Renal cortical epithelial cell (primary cell): ENCODE measurements around the gene ZIC4. TPM values are rescaled to one million over a fixed set of nuclear protein-coding genes. Genes with fewer than 3 reads are reported as not detected.

Experiments
- DNase-seq: peaks from one replicate; pipeline ENCODE4 v3.0.0-alpha.2; 2011; ENCODE audit warnings: low read depth
- total RNA-seq: library from RNA; depleted of rRNA; stranded (reverse); fragments of >200 nt; gene quantifications from 2 replicates; pipeline ENCODE4 v1.2.3, GENCODE V29; 2014

Gene ZIC4
- total RNA-seq, 1 donor from 2014 or later = not detected

GRCh38 chr3:147404800-147405230 is 1.5 kb downstream of the ZIC4 start:
- DNase-seq = no peak

DNA sequence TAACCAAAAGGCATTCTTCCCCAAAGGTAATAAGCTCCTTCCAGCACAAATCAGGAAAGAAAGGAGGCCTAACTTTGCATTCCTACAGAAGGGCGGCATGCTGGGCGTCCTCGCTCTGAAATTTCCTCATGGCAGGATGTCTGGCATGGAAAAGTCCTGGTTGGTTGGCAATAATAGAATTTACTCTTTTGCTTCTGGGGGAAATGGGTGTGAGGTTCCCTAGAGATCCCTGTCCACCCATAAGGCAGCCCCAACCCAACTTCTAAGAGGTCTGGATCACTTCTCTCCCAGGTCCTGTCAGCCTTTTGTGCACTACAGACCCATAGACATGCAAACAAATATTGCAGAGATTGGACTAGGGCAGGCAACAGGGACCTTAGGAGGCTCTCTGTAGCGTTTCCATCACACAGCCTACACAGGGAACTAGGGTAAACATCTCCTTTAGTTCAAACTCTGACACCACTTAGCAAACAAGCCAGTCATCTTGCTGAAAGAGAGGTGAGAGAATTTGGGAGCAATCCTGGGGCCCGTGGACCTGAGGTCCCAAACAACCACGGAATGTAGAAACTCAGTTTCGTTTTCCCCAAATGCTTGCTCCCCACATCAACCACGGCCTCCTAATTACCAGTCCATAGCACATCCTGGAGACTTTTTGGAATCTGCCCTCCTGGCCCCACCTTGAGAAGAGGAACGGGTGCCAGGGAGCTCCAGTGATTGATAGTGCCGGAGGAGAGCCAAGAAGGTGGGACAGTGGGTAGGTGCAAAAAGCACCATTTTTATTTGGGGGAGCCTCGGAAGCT is 2.1 kb downstream of the ZIC4 start:
- no peak for DNase-seq

- DNase-seq = no peak
These were observed 2.8 kb downstream of the ZIC4 start for GRCh38 chr3:147403511-147403910.

- DNase-seq = no peak
These were observed 4.2 kb downstream of the ZIC4 start for GRCh38 chr3:147402159-147402558.

- DNase-seq = no peak
These were observed 4.9 kb downstream of the ZIC4 start for GRCh38 chr3:147401421-147401820.

GRCh38 chr3:147400999-147401398 is 5.3 kb downstream of the ZIC4 start:
- DNase-seq = no peak

- no peak for DNase-seq
These were observed 6.2 kb downstream of the ZIC4 start for GRCh38 chr3:147400111-147400510.

- DNase-seq = no peak
These were observed 7.4 kb downstream of the ZIC4 start for GRCh38 chr3:147398813-147399534.

GRCh38 chr3:147397875-147398812 is 8.2 kb downstream of the ZIC4 start:
- DNase-seq = no peak

DNA sequence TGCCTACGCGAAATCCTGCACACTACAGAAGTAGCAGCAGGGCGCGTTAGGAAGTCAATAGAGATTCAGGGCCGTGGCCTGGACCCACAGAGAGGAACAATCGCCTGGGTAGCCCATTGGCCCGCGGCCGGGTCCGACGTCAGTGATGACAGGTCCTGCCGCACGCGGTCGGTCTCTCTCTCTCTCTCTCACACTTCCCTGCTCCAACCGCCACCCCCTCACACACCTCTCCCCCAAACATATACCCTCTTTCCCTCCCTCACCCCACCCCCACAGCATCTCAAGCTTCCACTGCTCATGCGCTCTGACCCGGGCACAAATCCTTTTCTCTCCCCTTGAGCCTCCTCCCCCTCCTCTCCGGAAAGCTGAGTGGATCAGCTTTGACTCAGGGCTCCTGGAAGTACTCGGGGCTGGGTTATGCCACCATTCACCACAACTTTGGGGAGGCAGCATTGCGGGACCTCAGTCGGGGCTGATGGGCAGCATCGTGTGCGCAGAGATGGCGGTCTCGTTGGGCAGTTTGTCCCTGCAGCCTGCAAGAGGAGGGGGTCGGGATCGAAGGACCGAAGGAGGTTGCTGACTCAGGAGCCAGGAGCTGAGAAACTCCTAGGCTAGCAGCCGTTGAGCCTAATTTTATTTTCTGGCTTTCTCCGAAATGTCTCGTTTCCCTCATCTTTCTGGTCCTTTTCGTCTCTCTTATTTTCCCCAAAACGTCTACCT is 9.0 kb downstream of the ZIC4 start:
- DNase-seq = no peak

- DNase-seq = no peak
These were observed 9.7 kb downstream of the ZIC4 start for GRCh38 chr3:147396712-147397046.

GRCh38 chr3:147395899-147396711 is 10.2 kb downstream of the ZIC4 start:
- DNase-seq = no peak

DNA sequence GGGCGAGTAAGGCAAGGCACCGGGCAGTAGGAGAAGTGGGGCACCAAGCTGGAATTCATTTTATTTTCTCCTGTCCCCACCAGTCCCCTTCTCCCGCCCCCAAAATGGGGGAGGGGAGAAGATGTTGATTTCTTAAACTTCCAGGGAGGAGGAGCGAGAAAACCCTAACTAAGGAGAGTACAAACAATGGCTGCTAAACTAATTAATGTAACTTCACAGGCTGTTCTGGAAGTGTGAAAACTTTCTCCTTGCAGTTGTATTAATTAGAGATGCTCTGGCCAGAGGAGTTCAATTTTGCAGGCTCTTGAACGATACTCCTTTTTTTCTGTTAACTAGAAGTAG is 11.5 kb downstream of the ZIC4 start:
- no peak for DNase-seq

DNA sequence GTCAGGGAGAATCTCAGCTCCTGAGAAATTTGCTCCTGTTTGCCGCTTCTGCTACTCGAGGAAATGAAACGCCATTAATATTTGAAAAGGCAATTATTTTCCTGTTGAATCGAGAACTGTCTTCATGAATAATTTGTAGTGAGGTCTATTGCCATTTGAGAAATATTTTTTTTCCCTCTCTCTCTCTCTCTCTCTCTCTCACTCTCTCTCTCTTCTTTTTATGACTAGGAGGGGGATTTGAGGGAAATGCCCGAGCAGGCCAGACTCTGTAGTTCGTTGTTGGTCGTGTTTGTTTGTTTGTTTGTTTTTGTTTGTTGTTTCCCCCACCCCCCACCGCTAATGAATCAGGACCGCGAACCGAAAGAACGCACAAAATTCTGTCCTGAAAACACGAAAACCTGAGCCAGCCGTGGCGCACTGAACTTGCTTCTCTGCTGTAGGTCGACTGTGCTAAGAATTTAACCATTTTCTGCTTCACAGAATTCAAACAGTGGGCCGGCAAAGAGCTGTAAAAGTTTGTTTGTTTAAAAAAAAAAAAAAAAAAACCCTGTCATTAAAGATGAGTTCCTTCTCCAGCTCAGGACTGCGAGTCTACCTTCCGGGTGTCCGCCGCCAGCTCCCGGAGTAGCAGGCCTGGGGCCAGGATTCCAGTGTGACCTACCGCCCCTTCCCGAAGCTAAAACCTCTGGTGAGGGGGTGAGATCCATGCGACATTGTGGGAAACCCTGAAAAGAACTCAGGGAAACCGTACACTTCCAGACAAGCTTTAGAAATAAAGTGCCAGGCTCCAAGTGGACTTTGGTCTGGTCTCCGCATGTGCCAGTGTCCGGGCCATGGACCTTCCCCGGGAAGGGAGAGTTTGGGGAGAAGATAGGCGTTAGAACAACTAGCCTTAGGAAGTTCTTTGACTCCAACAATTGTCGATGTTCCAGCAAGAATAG is 12.1 kb downstream of the ZIC4 start:
- no peak for DNase-seq

- DNase-seq = no peak
These were observed 12.9 kb downstream of the ZIC4 start for GRCh38 chr3:147393261-147393942.

DNA sequence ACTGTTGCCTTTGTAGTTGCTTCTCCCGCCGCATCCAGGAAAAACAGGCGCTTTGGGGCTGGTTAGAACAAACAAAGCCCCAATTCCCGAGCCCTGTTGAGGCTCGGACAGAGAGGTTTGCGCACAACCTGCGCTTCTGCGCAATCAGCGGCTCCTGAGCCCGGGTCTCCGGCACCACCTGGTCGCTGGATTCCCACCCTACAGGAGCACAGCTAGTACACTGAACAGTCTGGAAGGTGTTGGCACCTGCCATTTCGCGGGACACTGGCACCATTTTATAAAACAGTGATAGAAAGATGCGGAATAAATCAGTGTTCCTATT is 13.8 kb downstream of the ZIC4 start:
- DNase-seq = no peak

- DNase-seq = no peak
These were observed 14.3 kb downstream of the ZIC4 start for GRCh38 chr3:147391781-147392624.
